T-helper 22 cell (primary cell): ENCODE data around the gene NDUFA13.

Experiments
- DNase-seq: peaks from one replicate; pipeline ENCODE4 v3.0.0-alpha.2; 2020; ENCODE audit warnings: low read depth

NDUFA13 gene

GRCh38 chr19:19571071-19571786 lies 55.2 kb downstream of the NDUFA13 start:
- DNase-seq = no peak

- DNase-seq = no peak
Measured at GRCh38 chr19:19575411-19575810, 59.4 kb downstream of the NDUFA13 start.
